Mesenteric fat pad (tissue), 1 donor: Measurements from ENCODE around the gene SPATA31A6. TPM values are rescaled to one million over a fixed set of nuclear protein-coding genes. Genes with fewer than 3 reads are reported as not detected.
"Not testable (repeated sequence)": the region's sequence is repeated elsewhere in the genome, so short reads cannot be mapped to it uniquely, and the experiment has no call there.

ENCODE experiments used
- DNase-seq: peaks from one replicate; pipeline ENCODE4 v3.0.0-alpha.2; 2020; ENCODE audit warnings: low spot score
- long read RNA-seq: library from polyadenylated mRNA; unstranded; transcript quantifications from one replicate; pipeline ENCODE4 v2.0.0, GENCODE V29; 2020
- total RNA-seq: library from RNA; stranded (reverse); fragmentation: NEBNext Ultra II Directional; extraction: Animal tissue kit (Norgen Biotek cat#: 25700); gene quantifications from one replicate; pipeline ENCODE4 v1.2.1, GENCODE V29; 2021
- donor health status: DM: yes; HTN: yes; CAD: no.

Gene SPATA31A6
- total RNA-seq, result not detected
- long read RNA-seq, result 0 reads

GRCh38 chr9:42183359-42183758 is at the start of gene SPATA31A6:
Gene SPATA31A6, plus strand, starts transcription at chr9:42183659. Its CDS starts 29 bp downstream, at chr9:42183688.
- DNase-seq, result not testable (repeated sequence)

GRCh38 chr9:42160299-42160698 is 23.2 kb upstream of the SPATA31A6 start:
- DNase-seq, result not testable (repeated sequence)

- DNase-seq, result not testable (repeated sequence)
Measured at GRCh38 chr9:42219861-42220260, 36.4 kb downstream of the SPATA31A6 start.

- not testable (repeated sequence) for DNase-seq
Measured at GRCh38 chr9:42223230-42223629, 39.8 kb downstream of the SPATA31A6 start.

- DNase-seq, result not testable (repeated sequence)
Measured at GRCh38 chr9:42233031-42233430, 49.6 kb downstream of the SPATA31A6 start.

- not testable (repeated sequence) for DNase-seq
Measured at GRCh38 chr9:42234610-42235009, 51.2 kb downstream of the SPATA31A6 start.

GRCh38 chr9:42235352-42235991 is 52.0 kb downstream of the SPATA31A6 start:
- DNase-seq, result not testable (repeated sequence)

GRCh38 chr9:42236097-42236496 is 52.6 kb downstream of the SPATA31A6 start:
- not testable (repeated sequence) for DNase-seq

GRCh38 chr9:42237381-42237780 is 53.9 kb downstream of the SPATA31A6 start:
- DNase-seq, result not testable (repeated sequence)

GRCh38 chr9:42238862-42239261 is 55.4 kb downstream of the SPATA31A6 start:
- DNase-seq, result not testable (repeated sequence)

Other genes starting within 250 kb of the SPATA31A6 start
- gene CNTNAP3B, start 54.2 kb upstream of the SPATA31A6 start, total RNA-seq, result 20.1 TPM